Hematopoietic multipotent progenitor cell treated with erythropoietin and hydrocortisone succinate and interleukin-3 and kit ligand, for 6 days (in vitro differentiated cells): ENCODE data around the gene LTA.

Experiments
- DNase-seq: peaks from one replicate; pipeline ENCODE4 v3.0.0-alpha.2; 2015

LTA gene, protein sequence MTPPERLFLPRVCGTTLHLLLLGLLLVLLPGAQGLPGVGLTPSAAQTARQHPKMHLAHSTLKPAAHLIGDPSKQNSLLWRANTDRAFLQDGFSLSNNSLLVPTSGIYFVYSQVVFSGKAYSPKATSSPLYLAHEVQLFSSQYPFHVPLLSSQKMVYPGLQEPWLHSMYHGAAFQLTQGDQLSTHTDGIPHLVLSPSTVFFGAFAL

DNA sequence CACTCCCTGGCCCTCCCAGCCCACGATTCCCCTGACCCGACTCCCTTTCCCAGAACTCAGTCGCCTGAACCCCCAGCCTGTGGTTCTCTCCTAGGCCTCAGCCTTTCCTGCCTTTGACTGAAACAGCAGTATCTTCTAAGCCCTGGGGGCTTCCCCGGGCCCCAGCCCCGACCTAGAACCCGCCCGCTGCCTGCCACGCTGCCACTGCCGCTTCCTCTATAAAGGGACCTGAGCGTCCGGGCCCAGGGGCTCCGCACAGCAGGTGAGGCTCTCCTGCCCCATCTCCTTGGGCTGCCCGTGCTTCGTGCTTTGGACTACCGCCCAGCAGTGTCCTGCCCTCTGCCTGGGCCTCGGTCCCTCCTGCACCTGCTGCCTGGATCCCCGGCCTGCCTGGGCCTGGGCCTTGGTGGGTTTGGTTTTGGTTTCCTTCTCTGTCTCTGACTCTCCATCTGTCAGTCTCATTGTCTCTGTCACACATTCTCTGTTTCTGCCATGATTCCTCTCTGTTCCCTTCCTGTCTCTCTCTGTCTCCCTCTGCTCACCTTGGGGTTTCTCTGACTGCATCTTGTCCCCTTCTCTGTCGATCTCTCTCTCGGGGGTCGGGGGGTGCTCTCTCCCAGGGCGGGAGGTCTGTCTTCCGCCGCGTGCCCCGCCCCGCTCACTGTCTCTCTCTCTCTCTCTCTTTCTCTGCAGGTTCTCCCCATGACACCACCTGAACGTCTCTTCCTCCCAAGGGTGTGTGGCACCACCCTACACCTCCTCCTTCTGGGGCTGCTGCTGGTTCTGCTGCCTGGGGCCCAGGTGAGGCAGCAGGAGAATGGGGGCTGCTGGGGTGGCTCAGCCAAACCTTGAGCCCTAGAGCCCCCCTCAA lies at the start of gene LTA:
TSS of gene LTA (plus strand) at position 249 of the 871 bp plus-strand sequence. CDS start at position 703, 454 bp downstream.
- DNase-seq = no peak

DNA sequence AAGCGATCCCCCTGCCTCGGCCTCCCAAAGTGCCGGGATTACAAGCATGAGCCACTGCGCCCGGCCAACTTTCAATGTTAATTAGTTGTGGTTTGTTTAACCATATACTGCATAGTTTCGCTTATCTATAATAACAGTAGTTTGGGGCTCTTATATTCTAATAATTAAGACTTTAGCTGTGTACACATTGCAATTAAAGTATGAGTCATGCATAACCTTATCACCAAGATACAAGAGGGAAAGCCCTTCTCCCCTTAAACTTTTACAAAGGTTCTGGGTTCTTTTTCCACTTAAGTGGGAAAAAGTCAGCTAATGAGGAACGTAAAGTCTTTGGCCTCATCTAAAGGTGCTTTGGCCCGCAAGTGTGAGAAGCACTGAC lies 46.5 kb upstream of the LTA start:
- peak; percentile 84 for DNase-seq

DNA sequence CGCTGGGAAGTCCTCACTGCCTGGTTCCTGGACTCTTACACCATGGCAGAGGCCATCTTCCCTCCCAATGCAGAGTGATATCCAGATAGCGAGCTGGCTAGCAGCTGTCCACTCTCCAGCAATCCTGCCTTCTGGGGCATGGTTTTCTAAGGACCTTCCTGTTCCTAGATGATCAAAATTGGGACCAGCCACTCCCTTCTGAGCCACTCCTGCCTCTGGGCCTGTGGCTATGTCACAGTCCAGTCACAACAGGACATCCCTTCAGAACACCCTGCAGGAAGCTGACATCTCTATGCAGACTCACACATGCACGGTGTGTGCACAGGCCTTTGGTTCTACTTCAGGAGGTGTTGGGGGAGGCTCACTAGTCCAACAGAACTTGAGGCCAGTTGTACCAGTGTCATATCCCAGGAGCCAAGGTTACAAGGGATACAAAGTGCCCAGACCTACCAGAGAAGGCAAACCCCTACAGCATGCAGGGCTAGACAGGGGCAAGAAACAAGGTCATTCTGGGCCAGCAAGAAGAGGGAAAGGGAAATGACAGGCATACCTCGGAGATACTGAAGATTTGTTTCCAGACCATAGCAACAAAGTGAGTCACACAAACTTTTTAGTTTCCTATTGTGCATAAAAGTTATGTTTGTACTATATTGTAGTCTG lies 46.0 kb upstream of the LTA start:
- no peak for DNase-seq

DNA sequence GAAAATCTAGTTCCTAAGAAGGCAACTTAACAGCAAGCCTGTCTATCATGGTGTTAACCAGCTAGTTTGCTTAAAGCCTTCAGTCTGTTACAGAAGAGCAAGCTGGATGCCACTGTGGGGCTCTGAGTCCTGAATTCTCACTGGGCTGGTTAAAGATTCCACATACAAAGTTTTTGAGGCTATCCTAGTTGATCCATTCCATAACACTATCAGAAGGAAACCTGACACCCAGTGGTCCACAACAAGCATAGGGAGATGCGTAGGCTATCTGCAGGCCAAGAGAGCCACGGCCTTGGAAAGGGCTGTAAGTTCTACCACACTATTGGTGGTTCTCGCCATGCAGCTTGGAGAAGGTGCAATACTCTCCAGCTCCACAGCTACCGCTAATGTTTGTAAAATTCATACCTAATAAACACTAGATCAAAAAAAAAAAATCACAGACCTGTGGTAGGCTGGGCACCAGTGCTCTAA lies 43.7 kb upstream of the LTA start:
- peak; percentile 24 for DNase-seq

DNA sequence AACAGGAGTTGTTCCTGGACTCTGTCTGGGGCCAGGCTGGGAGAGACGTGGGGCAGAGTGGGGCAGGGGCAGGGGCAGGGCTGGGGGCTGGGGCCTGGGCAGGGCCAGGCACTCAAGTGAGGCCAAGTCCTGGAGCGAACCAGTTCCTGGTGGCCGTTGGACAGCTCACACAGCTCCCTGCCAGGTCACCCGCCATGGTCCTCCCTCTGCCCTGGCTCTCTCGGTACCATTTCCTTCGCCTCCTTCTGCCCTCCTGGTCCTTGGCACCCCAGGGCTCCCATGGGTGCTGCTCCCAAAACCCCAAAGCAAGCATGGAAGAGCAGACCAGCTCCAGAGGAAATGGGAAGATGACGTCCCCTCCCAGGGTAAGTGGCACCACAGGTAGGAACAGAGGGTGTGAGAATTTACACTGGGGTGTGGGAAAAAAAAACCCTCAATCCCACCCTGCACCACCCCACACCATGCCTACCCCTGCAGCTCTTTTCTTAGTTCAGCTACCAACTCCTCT lies 43.2 kb upstream of the LTA start, which contains the start of gene MCCD1:
TSS of gene MCCD1 (plus strand) at position 142 of the 508 bp plus-strand sequence. CDS start at position 195, 53 bp downstream.
- DNase-seq = no peak

DNA sequence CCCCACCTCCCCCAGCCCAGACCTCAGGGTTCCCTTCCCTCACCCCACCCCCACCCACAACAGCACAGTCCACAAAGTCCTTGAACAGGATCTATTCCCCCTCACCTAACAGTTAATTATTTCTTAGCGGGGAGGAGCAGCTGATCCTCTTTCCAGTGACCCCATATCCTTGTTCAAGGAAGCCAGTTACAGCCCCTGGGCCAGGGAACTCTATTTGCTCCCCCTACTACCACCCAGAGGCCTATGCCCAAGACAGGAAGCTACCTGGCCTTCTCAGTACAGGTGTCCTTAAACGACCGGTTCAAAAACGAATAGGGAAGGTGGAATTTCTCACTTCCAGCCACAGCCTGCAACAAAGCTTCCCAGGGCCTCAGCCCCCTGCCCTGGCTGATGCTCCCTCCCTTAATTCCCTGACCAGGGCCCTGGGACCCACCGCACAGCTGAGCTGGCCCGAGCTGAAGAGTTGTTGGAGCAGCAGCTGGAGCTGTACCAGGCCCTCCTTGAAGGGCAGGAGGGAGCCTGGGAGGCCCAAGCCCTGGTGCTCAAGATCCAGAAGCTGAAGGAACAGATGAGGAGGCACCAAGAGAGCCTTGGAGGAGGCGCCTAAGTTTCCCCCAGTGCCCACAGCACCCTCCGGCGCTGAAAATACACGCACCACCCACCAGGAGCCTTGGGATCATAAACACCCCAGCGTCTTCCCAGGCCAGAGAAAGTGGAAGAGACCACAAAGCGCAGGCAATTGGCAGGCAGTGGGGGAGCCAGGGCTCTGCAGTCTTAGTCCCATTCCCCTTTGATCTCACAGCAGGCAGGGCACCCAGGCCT lies 42.5 kb upstream of the LTA start:
- no peak for DNase-seq

DNA sequence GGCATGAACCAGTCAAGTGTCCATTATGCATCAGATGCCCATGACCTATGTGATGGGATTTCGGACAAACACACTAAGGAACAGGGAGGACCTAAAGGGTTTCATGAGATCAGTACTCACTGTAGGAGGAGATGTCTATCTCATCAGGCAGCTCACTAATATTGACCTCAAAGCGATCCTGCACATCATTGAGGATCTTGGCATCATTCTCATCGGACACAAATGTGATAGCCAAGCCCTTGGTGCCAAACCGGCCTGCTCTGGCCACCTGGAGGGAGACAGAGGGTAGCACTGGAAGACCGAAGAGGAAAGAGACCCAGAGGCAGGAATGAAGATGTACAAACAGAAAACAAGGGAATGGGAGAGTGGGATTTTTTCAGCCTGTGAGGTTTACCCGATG lies 41.4 kb upstream of the LTA start:
- DNase-seq = no peak

DNA sequence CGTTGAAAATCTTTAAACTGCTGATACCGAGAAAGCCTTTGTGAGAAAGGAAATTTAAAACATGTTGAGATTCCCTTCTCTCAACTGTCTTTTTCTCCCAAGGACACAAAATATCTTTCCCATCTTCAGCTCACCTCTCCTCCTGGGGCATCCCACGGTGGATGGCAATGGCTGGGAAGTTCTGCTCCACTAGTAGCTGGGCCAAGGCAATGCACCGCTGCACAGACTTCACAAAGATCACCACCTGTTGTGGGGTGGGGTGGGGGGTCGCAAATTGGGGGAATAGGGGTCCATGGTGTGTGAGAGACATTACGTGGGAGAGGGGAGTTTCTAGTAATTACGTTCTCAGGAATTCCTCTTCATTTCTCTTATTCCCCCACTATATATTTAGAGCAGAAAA lies 40.9 kb upstream of the LTA start:
- DNase-seq = no peak

DNA sequence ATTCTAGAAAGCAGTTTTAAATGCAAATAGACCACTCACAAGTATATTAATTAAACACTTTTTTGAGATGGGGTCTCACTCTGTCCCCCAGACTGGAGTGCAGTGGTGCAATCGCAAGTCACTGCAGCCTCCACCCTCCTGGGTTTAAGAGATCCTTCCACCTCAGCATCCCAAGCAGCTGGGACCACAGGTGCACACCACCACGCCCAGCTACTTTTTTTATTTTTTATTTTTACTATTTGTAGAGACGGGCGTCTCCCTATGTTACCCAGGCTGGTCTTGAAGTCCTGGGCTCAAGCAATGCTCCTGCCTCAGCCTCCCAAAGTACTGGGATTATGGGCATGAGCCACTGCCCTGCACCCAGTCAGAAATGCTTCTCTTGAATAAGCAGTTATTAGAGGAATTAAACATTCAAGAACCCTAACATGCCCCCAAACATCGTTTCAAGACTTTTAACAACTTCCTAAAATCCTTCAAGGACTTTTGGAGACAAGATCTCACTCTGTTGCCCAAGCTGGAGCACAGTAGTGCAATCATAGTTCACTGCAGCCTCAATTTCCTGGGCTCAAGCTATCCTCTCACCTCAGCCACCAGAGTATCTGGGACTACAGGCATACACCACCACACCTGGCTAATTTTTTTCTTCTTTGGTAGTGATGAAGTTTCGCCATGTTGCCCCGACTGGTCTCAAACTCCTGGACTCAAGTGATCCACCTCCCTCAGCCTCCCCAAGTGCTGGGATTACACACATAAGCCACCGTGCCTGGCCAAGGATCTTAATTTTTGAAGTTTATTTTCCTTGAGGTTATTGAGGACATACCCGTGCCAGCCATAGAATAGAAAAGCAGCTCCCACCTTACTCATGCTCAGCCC lies 40.1 kb upstream of the LTA start:
- no peak for DNase-seq

DNA sequence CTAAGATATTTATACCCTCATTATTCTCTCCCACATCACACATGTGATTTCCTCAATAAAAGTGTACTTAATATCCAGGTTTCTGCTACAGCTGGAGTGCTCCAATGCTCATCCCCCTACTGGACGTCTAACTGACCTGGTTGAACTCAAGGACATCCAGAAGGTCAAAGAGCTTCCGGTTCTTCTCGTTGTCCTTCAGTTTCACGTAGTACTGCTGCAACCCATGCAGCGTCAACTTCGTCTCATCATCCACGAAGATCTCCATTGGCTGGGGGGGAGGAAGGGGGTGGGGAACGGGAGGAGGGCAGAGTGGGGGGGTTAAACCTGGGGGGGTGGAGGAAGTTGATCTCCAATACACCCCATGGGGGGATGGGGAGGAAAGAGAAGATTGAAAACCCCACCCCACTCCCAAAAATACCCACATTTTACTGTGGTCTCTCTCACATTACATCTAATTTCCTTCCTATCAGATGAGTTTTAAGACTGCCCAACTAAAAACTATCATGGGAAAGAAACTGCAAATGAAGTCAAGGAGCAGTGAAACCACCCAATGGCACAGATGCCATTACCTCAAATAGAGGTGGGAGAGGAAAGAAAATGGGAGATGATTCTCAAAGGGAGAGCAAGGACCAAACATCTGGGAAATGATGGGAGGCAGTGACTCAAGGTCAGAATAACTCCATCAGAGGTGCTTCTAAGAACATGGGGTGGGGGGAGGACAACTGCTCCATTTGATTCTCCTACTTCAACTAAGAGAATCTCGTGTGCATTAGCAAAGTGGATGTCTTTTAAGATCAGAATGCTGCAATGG lies 39.2 kb upstream of the LTA start:
- DNase-seq = no peak

DNA sequence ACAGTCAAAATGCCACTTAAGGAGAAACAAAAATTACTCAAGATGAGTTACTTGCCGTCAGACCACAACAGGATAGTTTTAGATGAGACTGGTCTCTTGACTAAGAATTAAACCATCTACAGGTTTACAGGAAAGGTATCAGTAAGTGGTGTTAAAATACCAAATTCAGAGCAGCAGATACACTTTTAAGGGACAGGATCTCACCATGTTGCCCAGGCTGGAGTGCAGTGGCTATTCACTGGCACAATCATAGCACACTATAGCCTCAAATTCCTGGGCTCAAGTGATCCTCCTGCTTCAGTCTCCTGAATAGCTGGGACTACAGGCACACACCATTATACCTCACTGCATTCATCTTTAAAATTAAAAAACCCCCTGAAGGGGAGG lies 38.6 kb upstream of the LTA start:
- DNase-seq = no peak

DNA sequence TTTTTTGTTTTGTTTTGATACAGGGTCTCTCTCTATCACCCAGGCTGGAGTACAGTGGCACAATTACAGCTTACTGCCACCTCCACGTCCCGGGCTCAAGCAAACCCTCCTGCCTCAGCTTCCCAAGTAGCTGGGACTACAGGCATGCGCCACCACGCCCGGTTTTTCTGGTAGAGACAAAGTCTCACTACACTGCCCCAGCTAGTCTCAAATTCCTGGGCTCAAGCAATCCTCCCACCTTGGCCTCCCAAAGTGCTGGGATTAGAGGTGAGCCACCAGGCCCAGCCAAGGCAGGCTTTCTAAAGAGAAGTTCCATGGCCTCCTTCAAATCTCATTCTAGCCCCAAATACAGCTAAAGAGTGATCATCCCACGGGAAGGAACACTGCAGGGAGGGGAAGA lies 38.1 kb upstream of the LTA start:
- DNase-seq = no peak

DNA sequence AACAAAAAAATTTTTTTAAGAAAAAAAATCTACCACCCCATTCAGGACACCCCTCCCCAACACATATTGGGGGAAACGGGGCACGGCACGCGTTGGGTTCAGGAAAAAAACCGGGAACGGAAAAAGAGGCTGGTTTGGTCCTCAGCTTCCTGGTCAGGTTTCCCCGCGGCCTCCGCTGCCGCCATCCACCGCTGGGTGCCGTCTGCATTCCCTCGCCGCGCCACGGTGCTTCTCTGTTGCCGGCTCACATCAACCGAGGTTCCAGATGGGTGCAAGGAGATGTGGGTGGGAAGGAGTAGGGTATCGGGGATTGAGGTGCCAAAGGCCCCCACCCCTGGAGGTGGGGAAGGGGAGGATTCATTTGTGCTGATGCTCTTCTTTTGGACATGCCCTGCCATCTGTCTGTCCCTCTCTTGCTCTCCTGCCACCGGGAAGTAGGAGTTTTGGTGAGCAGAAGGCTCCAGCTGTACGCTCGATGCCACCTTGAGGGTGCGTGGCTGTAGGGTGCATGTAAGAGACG lies 37.5 kb upstream of the LTA start:
- no peak for DNase-seq

DNA sequence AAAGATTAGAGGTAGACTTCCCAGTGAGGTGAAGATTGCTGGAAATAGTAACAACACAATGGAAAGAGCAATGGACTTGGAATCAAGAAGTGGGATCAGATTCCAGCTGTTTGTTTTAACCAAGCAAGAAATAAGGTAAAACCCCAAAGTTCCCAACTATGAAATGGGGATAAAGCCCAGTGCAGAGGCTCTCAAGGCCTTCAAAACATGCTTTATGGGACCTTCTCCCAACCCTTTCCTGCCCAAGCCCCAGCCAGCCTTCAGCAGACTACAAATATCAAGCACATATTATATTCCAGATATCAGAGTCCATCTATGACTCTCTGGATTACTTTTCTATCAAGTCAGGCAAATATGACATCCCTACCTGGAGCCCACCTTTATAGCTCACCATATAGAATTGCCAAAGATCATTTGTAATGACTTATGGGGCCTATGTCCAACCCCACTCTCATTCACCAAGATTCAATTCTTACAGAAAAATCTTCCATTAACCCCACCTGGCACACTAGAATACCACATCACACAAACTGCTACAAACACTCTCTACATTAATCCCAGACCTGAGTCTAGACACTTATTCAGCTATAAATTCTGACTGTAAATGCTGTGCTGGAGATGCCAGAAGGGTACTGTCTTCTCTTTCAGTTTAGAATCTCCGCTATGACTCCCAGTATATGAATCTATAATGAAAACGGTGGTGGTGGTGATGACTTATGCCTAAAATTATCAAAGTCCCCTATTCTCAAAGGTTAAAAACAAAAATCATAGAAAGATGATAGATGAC lies 36.4 kb upstream of the LTA start:
- no peak for DNase-seq

DNA sequence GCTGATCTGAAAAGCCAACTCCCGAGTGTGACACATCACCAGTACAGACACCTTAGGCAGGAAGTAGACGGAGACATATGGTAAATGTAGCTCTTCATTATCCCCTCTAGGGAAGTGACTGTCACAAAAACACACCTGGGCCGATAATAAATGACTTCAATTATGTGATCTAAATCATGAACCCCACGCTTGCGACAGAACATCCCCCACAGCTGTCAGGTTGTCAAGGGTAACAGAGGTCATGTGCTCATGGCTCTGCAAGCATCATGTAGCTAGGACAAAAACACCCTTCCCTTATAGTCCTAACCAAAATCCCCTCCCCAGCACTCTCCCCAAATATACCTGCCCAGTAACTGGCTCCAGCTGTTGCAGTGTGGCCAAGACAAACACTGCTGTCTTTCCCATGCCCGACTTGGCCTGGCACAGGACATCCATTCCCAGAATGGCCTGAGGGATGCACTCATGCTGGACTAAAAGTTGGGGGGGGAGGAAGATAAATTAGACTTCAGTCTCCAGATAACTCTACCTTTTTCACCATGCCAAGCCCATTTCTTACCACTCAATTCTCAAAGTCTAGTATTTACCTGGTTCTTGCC lies 33.2 kb upstream of the LTA start:
- DNase-seq = no peak

DNA sequence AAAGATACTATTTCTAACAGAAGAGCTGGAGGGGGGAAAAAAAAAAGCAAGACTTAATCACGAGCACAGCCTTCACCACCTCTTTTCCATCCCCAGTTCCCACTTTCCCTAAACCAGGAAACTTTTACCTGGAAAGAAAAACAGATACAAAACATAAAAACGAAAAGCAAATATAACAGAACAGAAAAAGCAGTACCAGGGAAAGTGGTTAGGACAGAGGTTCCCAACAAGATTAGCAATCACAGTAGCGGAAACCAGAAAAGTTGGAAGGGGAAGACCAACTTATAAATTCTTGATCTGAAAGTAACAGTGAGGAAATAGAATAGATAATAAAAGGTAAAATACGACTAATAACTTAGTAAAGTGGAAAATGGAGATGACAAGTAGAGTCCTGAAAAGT lies 31.4 kb upstream of the LTA start:
- DNase-seq = no peak

DNA sequence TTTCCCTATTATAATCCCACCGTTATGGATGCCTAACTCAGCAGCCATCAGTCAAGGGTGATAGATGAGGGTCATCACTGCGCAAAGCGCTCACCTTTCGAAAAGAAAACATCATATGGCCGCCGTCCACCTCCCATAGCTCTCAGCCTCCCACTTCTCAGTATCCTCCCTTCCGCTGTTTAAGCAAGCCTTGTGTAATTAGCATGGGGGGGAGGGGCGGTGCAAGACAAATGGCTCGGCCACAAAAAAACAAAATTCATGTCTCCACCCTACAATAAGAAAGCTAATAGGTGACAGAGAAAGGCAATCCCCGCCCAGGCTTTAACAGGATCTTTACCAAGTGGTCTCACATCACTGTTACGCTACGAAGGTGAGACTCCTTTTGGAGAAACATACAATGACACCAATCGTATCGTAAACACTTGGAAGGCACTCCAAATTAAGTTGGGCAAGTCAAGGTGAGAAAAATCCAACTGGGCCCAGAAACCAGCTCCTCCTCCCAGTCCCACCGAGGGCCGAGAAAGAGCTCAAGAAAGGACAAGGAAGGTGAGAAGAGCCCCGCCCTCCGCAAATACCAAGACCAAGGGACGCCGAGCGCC lies 30.9 kb upstream of the LTA start:
- peak; percentile 90 for DNase-seq

DNA sequence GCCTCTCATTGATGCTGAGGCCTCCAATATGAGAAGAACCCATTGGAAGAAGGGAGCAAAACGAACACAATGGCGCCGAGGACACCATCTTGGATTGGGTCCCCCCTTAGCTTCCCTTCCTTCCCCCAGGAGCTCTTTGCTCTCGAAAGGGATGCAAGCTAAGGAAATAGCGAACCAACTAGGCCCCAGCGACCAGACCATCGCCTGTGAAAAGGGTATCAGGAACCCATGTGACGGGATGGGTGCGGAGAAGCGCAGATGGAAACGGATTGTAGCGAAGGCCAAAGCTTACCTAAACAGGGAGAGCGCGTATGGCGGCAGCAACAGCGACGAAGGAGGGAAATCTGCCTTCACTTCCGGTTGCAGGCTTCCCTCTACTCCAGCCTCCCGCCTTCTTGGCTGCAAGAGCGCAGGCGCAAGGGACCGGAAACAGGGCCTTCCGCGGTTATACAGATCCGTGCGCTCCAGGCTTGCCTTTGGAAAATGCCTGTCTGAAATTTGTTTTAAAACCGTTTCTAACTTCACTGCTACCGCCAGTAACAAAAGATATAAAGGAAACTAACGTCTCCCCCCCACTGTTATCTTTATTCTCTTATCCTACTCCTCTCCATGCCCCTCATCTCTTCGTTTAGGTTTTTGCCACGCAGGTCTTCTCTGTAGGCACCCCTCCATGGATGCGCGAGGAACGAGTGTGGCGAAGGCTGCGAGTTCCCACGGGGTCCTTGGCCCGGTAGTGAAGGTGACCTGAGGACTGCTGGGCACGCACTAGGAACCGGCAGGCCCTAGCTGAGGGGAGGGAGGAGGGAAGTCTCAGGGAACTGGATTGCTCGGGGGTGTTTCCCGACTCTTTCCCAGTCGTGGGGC lies 30.2 kb upstream of the LTA start, which contains the start of gene DDX39B:
TSS of gene DDX39B (minus strand) at position 346 of the 864 bp plus-strand sequence. CDS start 1,471 bp downstream, outside the sequence.
- DNase-seq = peak; percentile 99
